Osteoblast (primary cell): Measurements from ENCODE around the gene NTM. TPM values are rescaled to one million over a fixed set of nuclear protein-coding genes. Genes with fewer than 3 reads are reported as not detected.

Experiments
- DNase-seq: peaks from one replicate; pipeline ENCODE4 v3.0.0; 2011; ENCODE audit warnings: low spot score, mixed read lengths; ENCODE audit not compliant: insufficient read length; ENCODE audit errors: missing footprints
- H2AFZ ChIP-seq: 2 replicates; pipeline ENCODE4 v1.6.0; 2011; ENCODE audit warnings: mild to moderate bottlenecking, low read length
- H3K27ac ChIP-seq: 2 replicates; pipeline ENCODE4 v1.5.1; 2011; ENCODE audit warnings: mild to moderate bottlenecking, low read depth, low read length, moderate library complexity
- H3K27me3 ChIP-seq: 2 replicates; pipeline ENCODE4 v1.6.0; 2012; ENCODE audit warnings: mild to moderate bottlenecking, control low read depth, inconsistent platforms, low read length, moderate library complexity; ENCODE audit not compliant: insufficient read depth
- H3K36me3 ChIP-seq: 2 replicates; pipeline ENCODE4 v1.5.1; 2011; ENCODE audit warnings: mild to moderate bottlenecking, low read length, control low read depth, moderate library complexity; ENCODE audit not compliant: insufficient read depth
- H3K4me1 ChIP-seq: 2 replicates; pipeline ENCODE4 v1.5.1; 2011; ENCODE audit warnings: mild to moderate bottlenecking, low read length, control low read depth, moderate library complexity; ENCODE audit not compliant: insufficient read depth
- H3K4me2 ChIP-seq: 2 replicates; pipeline ENCODE4 v1.6.0; 2011; ENCODE audit warnings: mild to moderate bottlenecking, low read length; ENCODE audit not compliant: insufficient read depth
- H3K4me3 ChIP-seq: fragments of 200-600 bp; sonication (generic); 3 replicates; pipeline ENCODE4 v1.5.1; 2012; ENCODE audit warnings: mild to moderate bottlenecking, low read length, inconsistent platforms; ENCODE audit not compliant: insufficient read depth
- H3K79me2 ChIP-seq: 2 replicates; pipeline ENCODE4 v1.6.0; 2012; ENCODE audit warnings: mild to moderate bottlenecking, low read length, control low read depth, inconsistent platforms; ENCODE audit not compliant: insufficient read depth
- H3K9me3 ChIP-seq: 2 replicates; pipeline ENCODE4 v1.5.1; 2011; ENCODE audit warnings: low read depth, low read length, control low read depth
- H4K20me1 ChIP-seq: 2 replicates; pipeline ENCODE4 v1.6.0; 2012; ENCODE audit warnings: mild to moderate bottlenecking, low read length, control low read depth; ENCODE audit not compliant: insufficient read depth
- CTCF ChIP-seq: IDR thresholded peaks from 2 replicates; pipeline ENCODE4 v1.5.1; 2011; ENCODE audit warnings: mild to moderate bottlenecking, low read depth, low read length, moderate library complexity; ENCODE audit errors: extremely low read depth
- total RNA-seq: library from RNA; depleted of rRNA; stranded (reverse); fragments of >200 nt; gene quantifications from 2 replicates; pipeline ENCODE4 v1.2.3, GENCODE V29; 2012

The NTM gene
- total RNA-seq, 1 donor, result 48.1 TPM

- Histone ChIP-seq H2AFZ (no peak overlapping the region), H3K27me3 (peaks cover 41% of the 10 kb centered on the region), H3K79me2 (no peaks in the 10 kb centered on the region), H3K36me3 (no peaks in the 10 kb centered on the region), H3K9me3 (no peaks in the 10 kb centered on the region), H3K4me2 (no peak overlapping the region), H3K4me3 (no peak overlapping the region), H3K4me1 (no peaks in the 10 kb centered on the region), H4K20me1 (no peaks in the 10 kb centered on the region), H3K27ac (no peak overlapping the region)
- DNase-seq, result no peak
- TF ChIP-seq CTCF, result no peak
These were observed 421.8 kb downstream of the NTM start for GRCh38 chr11:131792243-131792642.

- no peaks in the 10 kb centered on the region for H3K9me3 ChIP-seq
- no peak for TF ChIP-seq CTCF
- H3K79me2 ChIP-seq, result no peaks in the 10 kb centered on the region
- no peaks in the 10 kb centered on the region for H3K4me1 ChIP-seq
- no peak overlapping the region for H3K27ac ChIP-seq
- H4K20me1 ChIP-seq, result no peaks in the 10 kb centered on the region
- H3K36me3 ChIP-seq, result no peaks in the 10 kb centered on the region
- no peak overlapping the region for H3K4me3 ChIP-seq
- H3K4me2 ChIP-seq, result no peak overlapping the region
- H2AFZ ChIP-seq, result no peak overlapping the region
- DNase-seq, result no peak
- peaks cover 53% of the 10 kb centered on the region for H3K27me3 ChIP-seq
These were observed 425.7 kb downstream of the NTM start for GRCh38 chr11:131796089-131796488.

- H3K4me3 ChIP-seq, result no peak overlapping the region
- DNase-seq, result no peak
- H3K79me2 ChIP-seq, result no peaks in the 10 kb centered on the region
- H4K20me1 ChIP-seq, result no peaks in the 10 kb centered on the region
- H3K36me3 ChIP-seq, result no peaks in the 10 kb centered on the region
- no peak overlapping the region for H3K4me2 ChIP-seq
- H2AFZ ChIP-seq, result no peak overlapping the region
- no peaks in the 10 kb centered on the region for H3K9me3 ChIP-seq
- H3K27ac ChIP-seq, result no peak overlapping the region
- no peak for TF ChIP-seq CTCF
- peaks cover 51% of the 10 kb centered on the region for H3K27me3 ChIP-seq
- no peaks in the 10 kb centered on the region for H3K4me1 ChIP-seq
These were observed 426.1 kb downstream of the NTM start for GRCh38 chr11:131796541-131796940.

GRCh38 chr11:131800452-131800851 is 430.0 kb downstream of the NTM start:
- no peak overlapping the region for H3K4me2 ChIP-seq
- H2AFZ ChIP-seq, result no peak overlapping the region
- H3K27me3 ChIP-seq, result peaks cover 71% of the 10 kb centered on the region
- no peaks in the 10 kb centered on the region for H3K36me3 ChIP-seq
- H3K4me3 ChIP-seq, result no peak overlapping the region
- no peaks in the 10 kb centered on the region for H3K79me2 ChIP-seq
- no peak for DNase-seq
- TF ChIP-seq CTCF, result no peak
- H3K4me1 ChIP-seq, result no peaks in the 10 kb centered on the region
- no peaks in the 10 kb centered on the region for H4K20me1 ChIP-seq
- H3K27ac ChIP-seq, result no peak overlapping the region
- H3K9me3 ChIP-seq, result no peaks in the 10 kb centered on the region
